ENCODE data around the gene CCDC12. TPM values are rescaled to one million over a fixed set of nuclear protein-coding genes. Genes with fewer than 3 reads are reported as not detected.

CCDC12 gene
- total RNA-seq, 1 donor from 2014 or later, result 37.4 TPM

GRCh38 chr3:47001731-47002170 is 25.2 kb upstream of the CCDC12 start:
- no peak for TF ChIP-seq CTCF (IDR thresholded peaks at IDR 0.05)
- DNase-seq (ENCODE audit: extremely low spot score, unreplicated experiment), result no peak
- no peaks in the 10 kb centered on the region for H3K36me3 Mint-ChIP-seq (ENCODE audit: unreplicated experiment)
- no peaks in the 10 kb centered on the region for H3K9me3 Mint-ChIP-seq (ENCODE audit: unreplicated experiment)
- no peak overlapping the region for H3K4me3 Mint-ChIP-seq (ENCODE audit: unreplicated experiment)
- H3K27me3 Mint-ChIP-seq (ENCODE audit: unreplicated experiment), result no peaks in the 10 kb centered on the region
- no peak overlapping the region for H3K27ac Mint-ChIP-seq (ENCODE audit: unreplicated experiment)
- H3K4me1 Mint-ChIP-seq (ENCODE audit: unreplicated experiment), result no peaks in the 10 kb centered on the region

- no peak for DNase-seq (ENCODE audit: extremely low spot score, unreplicated experiment)
- no peak for TF ChIP-seq CTCF (IDR thresholded peaks at IDR 0.05)
- Mint-ChIP-seq H3K4me3 (ENCODE audit: unreplicated experiment) (no peak overlapping the region), H3K9me3 (ENCODE audit: unreplicated experiment) (no peaks in the 10 kb centered on the region), H3K27me3 (ENCODE audit: unreplicated experiment) (no peaks in the 10 kb centered on the region), H3K27ac (ENCODE audit: unreplicated experiment) (no peak overlapping the region), H3K4me1 (ENCODE audit: unreplicated experiment) (no peaks in the 10 kb centered on the region), H3K36me3 (ENCODE audit: unreplicated experiment) (no peaks in the 10 kb centered on the region)
These were observed 24.6 kb upstream of the CCDC12 start for GRCh38 chr3:47000922-47001730.

GRCh38 chr3:47000198-47000815 is 23.8 kb upstream of the CCDC12 start:
- Mint-ChIP-seq H3K36me3 (ENCODE audit: unreplicated experiment) (no peaks in the 10 kb centered on the region), H3K9me3 (ENCODE audit: unreplicated experiment) (no peaks in the 10 kb centered on the region), H3K4me3 (ENCODE audit: unreplicated experiment) (no peak overlapping the region), H3K4me1 (ENCODE audit: unreplicated experiment) (no peaks in the 10 kb centered on the region), H3K27me3 (ENCODE audit: unreplicated experiment) (no peaks in the 10 kb centered on the region), H3K27ac (ENCODE audit: unreplicated experiment) (no peak overlapping the region)
- DNase-seq (ENCODE audit: extremely low spot score, unreplicated experiment), result no peak
- TF ChIP-seq CTCF (IDR thresholded peaks at IDR 0.05), result no peak

GRCh38 chr3:46999516-47000197 is 23.1 kb upstream of the CCDC12 start:
- DNase-seq (ENCODE audit: extremely low spot score, unreplicated experiment), result no peak
- no peaks in the 10 kb centered on the region for H3K9me3 Mint-ChIP-seq (ENCODE audit: unreplicated experiment)
- H3K4me1 Mint-ChIP-seq (ENCODE audit: unreplicated experiment), result no peaks in the 10 kb centered on the region
- H3K36me3 Mint-ChIP-seq (ENCODE audit: unreplicated experiment), result no peaks in the 10 kb centered on the region
- H3K4me3 Mint-ChIP-seq (ENCODE audit: unreplicated experiment), result no peak overlapping the region
- no peaks in the 10 kb centered on the region for H3K27me3 Mint-ChIP-seq (ENCODE audit: unreplicated experiment)
- TF ChIP-seq CTCF (IDR thresholded peaks at IDR 0.05), result no peak
- no peak overlapping the region for H3K27ac Mint-ChIP-seq (ENCODE audit: unreplicated experiment)

All from osteocyte (in vitro differentiated cells).